GM10266 (cell line): ENCODE data around the gene IFIH1.

Experiments used
- DNase-seq: peaks from one replicate; pipeline ENCODE4 v3.0.0; 2012; ENCODE audit errors: extremely low spot score
- CTCF ChIP-seq: IDR thresholded peaks from 2 replicates; pipeline ENCODE4 v1.5.1; 2012; ENCODE audit warnings: mild to moderate bottlenecking, low read depth; ENCODE audit not compliant: control insufficient read depth, insufficient read depth; ENCODE audit errors: missing control alignments

IFIH1 gene

GRCh38 chr2:162308747-162309503 is 9.6 kb downstream of the IFIH1 start:
- no peak for DNase-seq
- TF ChIP-seq CTCF, result no peak

GRCh38 chr2:162305901-162306300 is 12.6 kb downstream of the IFIH1 start:
- DNase-seq, result no peak
- TF ChIP-seq CTCF, result no peak

GRCh38 chr2:162301877-162302276 is 16.6 kb downstream of the IFIH1 start:
- no peak for DNase-seq
- no peak for TF ChIP-seq CTCF

GRCh38 chr2:162301151-162301804 is 17.2 kb downstream of the IFIH1 start:
- TF ChIP-seq CTCF, result peak; percentile 82
- DNase-seq, result no peak

- DNase-seq, result no peak
- no peak for TF ChIP-seq CTCF
Observed at GRCh38 chr2:162300266-162300665, 18.2 kb downstream of the IFIH1 start.

- no peak for TF ChIP-seq CTCF
- DNase-seq, result no peak
Observed at GRCh38 chr2:162298669-162299335, 19.7 kb downstream of the IFIH1 start.
